Endothelial cell of umbilical vein (primary cell): ENCODE measurements around the gene CCNY. TPM values are rescaled to one million over a fixed set of nuclear protein-coding genes. Genes with fewer than 3 reads are reported as not detected.

Experiments used
- BruUV-seq: library from RNA; stranded (reverse); fragments of 400-500 nt; replicated peaks from 2 replicates; lab custom pipeline; 2021; lab: Mats Ljungman, UMichigan
- CTCF ChIA-PET: fragments of 300-600, 350-600 bp; sonication (Branson Sonifier 250); formaldehyde crosslinking; loops from one replicate; lab custom pipeline; 2021; ENCODE audit warnings: antibody characterized with exemption, inconsistent platforms; lab: Charles Lee
- POLR2A ChIA-PET: fragments of 300-600, 350-600 bp; sonication (Branson Sonifier 250); formaldehyde crosslinking; loops from one replicate; lab custom pipeline; 2021; ENCODE audit warnings: antibody characterized with exemption, inconsistent platforms; lab: Charles Lee
- DNase-seq: peaks from one replicate; pipeline ENCODE4 v3.0.0-alpha.2; 2011; ENCODE audit warnings: low read depth, low spot score
- FAIRE-seq: peaks from 2 replicates; lab custom pipeline; 2011; peaks lifted over from hg19 to GRCh38; lab: Jason Lieb, UNC
- H2AFZ ChIP-seq: 2 replicates; pipeline ENCODE4 v1.6.0; 2012; ENCODE audit warnings: low read depth, low read length, control low read depth, inconsistent platforms
- H3K27ac ChIP-seq: 2 replicates; pipeline ENCODE4 v1.5.1; 2011; ENCODE audit warnings: low read depth, mild to moderate bottlenecking, control low read depth, low read length, moderate library complexity; ENCODE audit not compliant: insufficient read depth
- H3K27me3 ChIP-seq, 2 experiments: 2 replicates each; pipeline versions ENCODE4 v1.6.0 to v1.6.1; 2011; ENCODE audit warnings: low read length in 2 of 2, mixed read lengths in 1 of 2; ENCODE audit not compliant: control insufficient read depth in 2 of 2, insufficient read depth in 2 of 2
- H3K36me3 ChIP-seq, 2 experiments: 2 replicates in 1 of 2; 3 replicates in 1 of 2; pipeline ENCODE4 v1.5.1; 2011; ENCODE audit warnings: low read length in 2 of 2, mild to moderate bottlenecking in 1 of 2, moderate library complexity in 1 of 2; ENCODE audit not compliant: control insufficient read depth in 2 of 2, insufficient read depth in 2 of 2; ENCODE audit errors: extremely low read depth in 1 of 2
- H3K4me1 ChIP-seq: 3 replicates; pipeline ENCODE4 v1.5.1; 2011; ENCODE audit warnings: mild to moderate bottlenecking, low read length; ENCODE audit not compliant: control insufficient read depth, insufficient read depth; ENCODE audit errors: extremely low read depth
- H3K4me2 ChIP-seq: 2 replicates; pipeline ENCODE4 v1.6.1; 2011; ENCODE audit warnings: low read length, control low read depth, mixed read lengths; ENCODE audit not compliant: insufficient read depth
- H3K4me3 ChIP-seq, 3 experiments: fragments of 200-600 bp in 1 of 3; sonication (generic), shearing (Covaris generic) in 1 of 3; replicated peaks in 1 of 3; 2 replicates each; pipeline ENCODE4 v1.5.1; 2011 to 2016; ENCODE audit warnings: control low read depth in 3 of 3, low read length in 3 of 3, mild to moderate bottlenecking in 2 of 3, inconsistent platforms in 1 of 3, low read depth in 1 of 3, moderate library complexity in 1 of 3; ENCODE audit not compliant: insufficient read depth in 1 of 3
- H3K79me2 ChIP-seq: 2 replicates; pipeline ENCODE4 v1.6.0; 2012; ENCODE audit warnings: low read length, inconsistent platforms; ENCODE audit not compliant: control insufficient read depth, insufficient read depth
- H3K9ac ChIP-seq: replicated peaks from 2 replicates; pipeline ENCODE3; 2011; ENCODE audit warnings: low read length, control low read depth; ENCODE audit not compliant: insufficient read depth; ENCODE audit errors: extremely low read depth
- H3K9me1 ChIP-seq: replicated peaks from 3 replicates; pipeline ENCODE4 v1.6.0; 2011; ENCODE audit warnings: mild to moderate bottlenecking, low read length; ENCODE audit not compliant: control insufficient read depth, insufficient read depth; ENCODE audit errors: extremely low read depth
- H3K9me3 ChIP-seq: replicated peaks from 2 replicates; pipeline ENCODE4 v1.5.1; 2012; ENCODE audit warnings: low read length, inconsistent platforms; ENCODE audit not compliant: control insufficient read depth, insufficient read depth
- H4K20me1 ChIP-seq: replicated peaks from 2 replicates; pipeline ENCODE3; 2011; ENCODE audit warnings: mild to moderate bottlenecking, low read length; ENCODE audit not compliant: control insufficient read depth, insufficient read depth; ENCODE audit errors: extremely low read depth
- FOS ChIP-seq: IDR thresholded peaks from 2 replicates; pipeline ENCODE4 v1.6.1; 2011; ENCODE audit warnings: mild to moderate bottlenecking, low read length, moderate library complexity, borderline replicate concordance; ENCODE audit not compliant: insufficient read depth
- GATA2 ChIP-seq: IDR thresholded peaks from 2 replicates; pipeline ENCODE4 v1.7.0; 2011; ENCODE audit warnings: low read depth, mild to moderate bottlenecking, moderate library complexity, mixed read lengths, low read length; ENCODE audit not compliant: insufficient read length, insufficient read depth
- dilution Hi-C: fragments of 300-500 bp; cut with MboI; formaldehyde crosslinking; loops from one replicate; pipeline ENCODE4 v1.15.0; 2019; ENCODE audit warnings: low sequenced_read_pairs; ENCODE audit not compliant: extremely low pct_ligation_motif_present
- intact Hi-C: fragments of 100-400 bp; cut with micrococcal nuclease; formaldehyde crosslinking; loops from one replicate; pipeline ENCODE4 v1.10.0; 2022
- polyA plus RNA-seq, 4 experiments: library from polyadenylated mRNA; depleted of rRNA in 3 of 4; stranded (reverse) in 3 of 4; unstranded in 1 of 4; fragments of >200 nt; gene quantifications; 2 replicates each; pipeline versions ENCODE4 v1.2.1 to v1.2.3, GENCODE V29; 2011 to 2012; ENCODE audit warnings: missing spikeins in 1 of 4
- total RNA-seq: library from RNA; stranded (reverse); gene quantifications from 2 replicates; pipeline ENCODE4 v1.2.3, GENCODE V29; 2021

Gene CCNY
- total and polyA plus RNA-seq, 2 donors (not counting 3 experiments of a cell fraction or from before 2014, with no cell fraction given): 61.5 to 107 TPM

DNA sequence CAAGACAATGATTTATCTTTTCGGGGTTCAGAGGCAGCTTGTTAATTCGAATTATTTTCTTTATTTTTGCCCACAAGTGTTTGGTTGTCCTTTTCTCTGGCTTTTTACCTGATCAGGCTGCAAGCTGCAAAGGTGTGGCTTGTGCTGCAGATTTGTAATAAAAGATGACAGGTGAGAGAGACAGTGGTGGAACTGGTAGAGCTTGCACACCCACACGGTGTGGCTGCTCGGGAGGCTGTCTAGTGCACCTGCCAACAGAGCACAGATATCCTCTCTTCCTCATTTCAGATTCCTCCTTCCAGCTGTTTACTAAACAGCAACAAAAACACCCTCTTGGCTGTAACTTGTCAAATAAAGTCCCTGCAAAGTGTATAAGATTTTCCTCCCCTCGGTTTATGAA is 278.0 kb downstream of the CCNY start:
- intact Hi-C loops (no loop called here), dilution Hi-C loops (no loop called here)
- Histone ChIP-seq H3K9me1 (no peaks in the 10 kb centered on the region), H3K36me3 (no peaks in the 10 kb centered on the region), H4K20me1 (no peaks in the 10 kb centered on the region), H3K9ac (no peak overlapping the region), H3K79me2 (no peaks in the 10 kb centered on the region), H2AFZ (no peak overlapping the region), H3K4me3 (no peak overlapping the region), H3K4me2 (no peak overlapping the region), H3K27me3 (peaks cover 19 to 22% of the 10 kb centered on the region in 2 experiments), H3K4me1 (no peaks in the 10 kb centered on the region), H3K27ac (no peak overlapping the region), H3K9me3 (no peaks in the 10 kb centered on the region)
- FAIRE-seq: no peak
- ChIA-PET POLR2A (no interaction called here), CTCF (interaction anchor here (0.6 to 6.1 kb wide), 41 partner anchors 8 to 1275 kb away, joined by 3 to 210 read pairs (median 5); no protein-coding TSS in a partner anchor)
- no peak for DNase-seq
- BruUV-seq: no TSS peak
- no peak for TF ChIP-seq FOS
- TF ChIP-seq GATA2: no peak

Other genes starting within 250 kb of the CCNY start
- gene CUL2, start 246.2 kb upstream of the CCNY start, total RNA-seq: 45.3 and 47.5 TPM in 2 replicates
- 8.6 and 11.6 TPM in 2 replicates for gene CUL2, start 246.2 kb upstream of the CCNY start, polyA plus RNA-seq
- gene CREM, start 209.7 kb upstream of the CCNY start, total RNA-seq: 34.8 and 35.5 TPM in 2 replicates
- 34.8 and 39.8 TPM in 2 replicates for gene CREM, start 209.7 kb upstream of the CCNY start, polyA plus RNA-seq